GM12891 (cell line): ENCODE results near the gene PTH2.
"Not testable (repeated sequence)": the region's sequence is repeated elsewhere in the genome, so short reads cannot be mapped to it uniquely, and the experiment has no call there.

Experiments used
- DNase-seq: peaks from one replicate; pipeline ENCODE4 v3.0.0; 2011; ENCODE audit warnings: low spot score; ENCODE audit not compliant: insufficient read length
- FAIRE-seq: peaks from 2 replicates; lab custom pipeline; 2011; peaks lifted over from hg19 to GRCh38; lab: Jason Lieb, UNC
- PAX5 ChIP-seq: IDR thresholded peaks from 2 replicates; pipeline ENCODE4 v1.6.1; 2011; ENCODE audit warnings: low read length, moderate library complexity, mild to moderate bottlenecking; ENCODE audit not compliant: insufficient read depth, severe bottlenecking
- POLR2A ChIP-seq: IDR thresholded peaks from 2 replicates; pipeline ENCODE4 v1.6.1; 2011; ENCODE audit warnings: low read depth, low read length, control low read depth
- POLR2AphosphoS5 ChIP-seq: IDR thresholded peaks from 2 replicates; pipeline ENCODE4 v1.6.1; 2011; ENCODE audit warnings: low read depth, low read length, control low read depth
- POU2F2 ChIP-seq: IDR thresholded peaks from 2 replicates; pipeline ENCODE4 v1.6.1; 2011; ENCODE audit warnings: low read depth, mild to moderate bottlenecking, control low read depth, low read length, moderate library complexity
- SPI1 ChIP-seq: IDR thresholded peaks from 2 replicates; pipeline ENCODE4 v1.6.1; 2011; ENCODE audit warnings: low read depth, low read length, control low read depth
- TAF1 ChIP-seq: IDR thresholded peaks from 2 replicates; pipeline ENCODE4 v1.6.1; 2011; ENCODE audit warnings: low read depth, low read length, control low read depth

The PTH2 gene

GRCh38 chr19:49387936-49388372 is 35.3 kb downstream of the PTH2 start, which contains the start of gene KASH5:
KASH5 (plus strand) TSS chr19:49388249; CDS start chr19:49390884, 2,635 bp downstream.
- peak; percentile 86 for FAIRE-seq
- peak; percentile 71 for DNase-seq
- no peak for TF ChIP-seq TAF1
- 0 out of 2 replicates have a peak, but pooled peaks have one; percentile 33 for TF ChIP-seq POLR2AphosphoS5
- TF ChIP-seq SPI1 = no peak
- TF ChIP-seq POLR2A = 0 out of 2 replicates have a peak, but pooled peaks have one; percentile 26

GRCh38 chr19:49383599-49383998 is 39.6 kb downstream of the PTH2 start:
- no peak for FAIRE-seq
- TF ChIP-seq TAF1 (no peak), POU2F2 (no peak), SPI1 (no peak), POLR2A (no peak), POLR2AphosphoS5 (no peak), PAX5 (no peak)
- DNase-seq = no peak

GRCh38 chr19:49382639-49383038 is 40.6 kb downstream of the PTH2 start:
- TF ChIP-seq SPI1 (no peak), POU2F2 (no peak)
- DNase-seq = no peak
- no peak for FAIRE-seq

GRCh38 chr19:49380391-49380790 is 42.9 kb downstream of the PTH2 start:
- no peak for TF ChIP-seq POU2F2
- no peak for TF ChIP-seq POLR2A
- TF ChIP-seq TAF1 = no peak
- TF ChIP-seq PAX5 = no peak
- no peak for TF ChIP-seq POLR2AphosphoS5
- TF ChIP-seq SPI1 = no peak
- FAIRE-seq (no peak), DNase-seq (no peak)

GRCh38 chr19:49378512-49378911 is 44.7 kb downstream of the PTH2 start:
- DNase-seq (no peak), FAIRE-seq (no peak)
- TF ChIP-seq SPI1 (no peak), POLR2A (no peak), POLR2AphosphoS5 (no peak), PAX5 (no peak), POU2F2 (no peak), TAF1 (no peak)

GRCh38 chr19:49374665-49375434 is 48.4 kb downstream of the PTH2 start:
- TF ChIP-seq PAX5 (no peak), POLR2AphosphoS5 (no peak), POLR2A (no peak), SPI1 (no peak), TAF1 (no peak), POU2F2 (no peak)
- FAIRE-seq = no peak

GRCh38 chr19:49373174-49373573 is 50.1 kb downstream of the PTH2 start:
- FAIRE-seq, DNase-seq: not testable (repeated sequence)

More at GRCh38 chr19:49374665-49375434, 48.4 kb downstream of the PTH2 start:
- DNase-seq = no peak
